H7 (cell line): Measurements from ENCODE around the gene POLR1E. TPM values are rescaled to one million over a fixed set of nuclear protein-coding genes. Genes with fewer than 3 reads are reported as not detected.
"Not testable (repeated sequence)": the region's sequence is repeated elsewhere in the genome, so short reads cannot be mapped to it uniquely, and the experiment has no call there.

Experiments
- DNase-seq: peaks from one replicate; pipeline ENCODE4 v3.0.0; 2012
- H3K27me3 ChIP-seq: 2 replicates; pipeline ENCODE4 v1.6.0; 2011; ENCODE audit warnings: mild to moderate bottlenecking, low read length; ENCODE audit not compliant: control insufficient read depth, insufficient read depth
- H3K36me3 ChIP-seq: replicated peaks from 2 replicates; pipeline ENCODE4 v1.5.1; 2011; ENCODE audit warnings: low read length; ENCODE audit not compliant: control insufficient read depth, insufficient read depth
- H3K4me3 ChIP-seq: 2 replicates; pipeline ENCODE4 v1.5.1; 2011; ENCODE audit warnings: low read depth, mild to moderate bottlenecking, control low read depth, low read length, moderate library complexity; ENCODE audit not compliant: insufficient read depth
- total RNA-seq: library from RNA; depleted of rRNA; stranded (reverse); fragments of >200 nt; shearing (Covaris generic); gene quantifications from 2 replicates; pipeline ENCODE4 v1.2.3, GENCODE V29; 2014

Gene POLR1E
- total RNA-seq, 1 experiment from 2014 or later = 33.5 TPM

DNA sequence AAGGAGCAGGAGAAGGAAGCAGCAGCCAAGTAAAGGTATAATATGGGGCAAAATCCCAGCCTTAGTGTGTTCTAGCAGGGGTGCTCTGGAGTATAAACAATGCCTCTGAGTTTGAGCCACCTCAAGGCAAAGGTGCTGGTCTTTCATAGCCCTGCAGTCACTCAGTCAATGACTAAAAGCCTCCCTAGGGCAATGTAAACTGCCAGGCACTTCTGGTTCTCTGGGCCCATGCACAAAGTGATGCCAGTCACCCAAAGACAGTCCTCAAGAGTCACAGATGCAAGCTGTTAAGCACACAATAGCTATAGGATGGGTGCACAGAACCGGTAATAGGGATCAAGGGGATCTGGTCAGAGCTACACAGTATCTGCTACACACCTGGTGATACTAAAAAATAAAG, 33.1 kb upstream of the POLR1E start:
- Histone ChIP-seq H3K27me3 (no peaks in the 10 kb centered on the region), H3K4me3 (no peak overlapping the region), H3K36me3 (no peaks in the 10 kb centered on the region; the same call in 1 of the 2 replicates)
- no peak for DNase-seq

DNA sequence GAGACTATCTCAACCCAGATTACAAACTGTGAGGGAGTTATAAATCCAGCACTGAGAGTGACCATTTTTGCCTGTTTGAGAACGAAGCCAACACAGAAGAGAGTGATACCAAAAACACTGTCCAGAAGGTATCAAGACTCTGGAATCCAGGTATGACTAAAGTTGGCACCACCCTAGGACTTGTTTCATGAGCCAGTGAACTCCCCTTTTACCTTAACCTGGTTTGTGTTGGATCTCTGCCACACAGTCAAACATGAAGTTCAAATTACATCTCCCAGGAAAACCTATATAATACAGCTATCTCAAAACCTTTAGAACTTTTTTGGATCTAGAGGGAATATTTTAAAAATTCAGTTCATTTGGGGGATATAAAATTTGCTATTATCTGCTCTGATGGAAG, 31.9 kb upstream of the POLR1E start:
- Histone ChIP-seq H3K27me3 (no peaks in the 10 kb centered on the region), H3K4me3 (no peak overlapping the region), H3K36me3 (no peaks in the 10 kb centered on the region; the same call in 1 of the 2 replicates)
- DNase-seq = no peak

DNA sequence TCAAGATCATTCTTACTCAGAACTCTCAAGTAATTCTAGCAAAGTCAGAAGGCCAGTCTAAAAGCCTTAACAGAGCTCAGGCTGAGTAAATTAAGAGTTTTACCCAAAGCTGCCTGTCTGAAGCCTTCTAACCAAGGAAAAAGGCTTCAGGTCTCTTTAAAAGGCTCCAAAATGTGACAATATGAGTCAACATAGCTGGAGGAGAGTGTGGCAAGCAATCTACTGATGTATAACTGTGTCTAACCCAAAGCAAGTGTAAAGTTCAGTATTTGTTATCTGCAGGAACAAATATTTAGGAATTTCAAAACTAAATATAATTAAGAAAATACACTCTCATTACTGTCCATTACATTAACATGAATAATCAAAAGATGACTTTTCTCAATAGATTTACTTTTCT, 31.5 kb upstream of the POLR1E start:
- Histone ChIP-seq H3K27me3 (no peaks in the 10 kb centered on the region), H3K4me3 (no peak overlapping the region), H3K36me3 (no peaks in the 10 kb centered on the region; the same call in 1 of the 2 replicates)
- no peak for DNase-seq

GRCh38 chr9:37455884-37456647, 29.7 kb upstream of the POLR1E start:
- DNase-seq = no peak
- Histone ChIP-seq H3K4me3 (no peak overlapping the region), H3K27me3 (no peaks in the 10 kb centered on the region), H3K36me3 (no peaks in the 10 kb centered on the region; the same call in 1 of the 2 replicates)

- H3K4me3 ChIP-seq = no peak overlapping the region
- no peaks in the 10 kb centered on the region for H3K27me3 ChIP-seq
- no peak for DNase-seq
- H3K36me3 ChIP-seq = no peaks in the 10 kb centered on the region; the same call in 1 of the 2 replicates
These were observed 28.9 kb upstream of the POLR1E start for GRCh38 chr9:37456817-37457216.

DNA sequence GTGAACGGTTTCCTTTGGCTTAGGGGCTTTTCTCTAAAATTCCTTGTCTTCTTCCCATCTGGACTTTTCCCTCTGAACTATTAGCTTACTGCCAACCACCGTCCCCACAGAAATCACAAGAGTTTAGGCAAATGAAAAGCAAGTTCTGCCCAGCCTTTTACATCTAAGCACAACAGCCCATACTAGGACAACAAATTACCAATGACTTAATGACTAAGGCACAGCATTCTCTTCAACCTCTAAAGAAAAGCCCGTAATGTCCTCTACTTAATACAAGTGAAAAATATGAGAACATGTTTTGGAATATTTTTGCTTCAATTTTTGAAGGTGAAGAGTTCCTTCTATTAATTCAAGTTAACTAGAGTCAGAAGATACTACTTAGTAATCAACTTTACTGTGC, 21.7 kb upstream of the POLR1E start:
- Histone ChIP-seq H3K36me3 (no peaks in the 10 kb centered on the region; the same call in 1 of the 2 replicates), H3K27me3 (no peaks in the 10 kb centered on the region), H3K4me3 (peak overlapping the region; percentile 96)
- no peak for DNase-seq

DNA sequence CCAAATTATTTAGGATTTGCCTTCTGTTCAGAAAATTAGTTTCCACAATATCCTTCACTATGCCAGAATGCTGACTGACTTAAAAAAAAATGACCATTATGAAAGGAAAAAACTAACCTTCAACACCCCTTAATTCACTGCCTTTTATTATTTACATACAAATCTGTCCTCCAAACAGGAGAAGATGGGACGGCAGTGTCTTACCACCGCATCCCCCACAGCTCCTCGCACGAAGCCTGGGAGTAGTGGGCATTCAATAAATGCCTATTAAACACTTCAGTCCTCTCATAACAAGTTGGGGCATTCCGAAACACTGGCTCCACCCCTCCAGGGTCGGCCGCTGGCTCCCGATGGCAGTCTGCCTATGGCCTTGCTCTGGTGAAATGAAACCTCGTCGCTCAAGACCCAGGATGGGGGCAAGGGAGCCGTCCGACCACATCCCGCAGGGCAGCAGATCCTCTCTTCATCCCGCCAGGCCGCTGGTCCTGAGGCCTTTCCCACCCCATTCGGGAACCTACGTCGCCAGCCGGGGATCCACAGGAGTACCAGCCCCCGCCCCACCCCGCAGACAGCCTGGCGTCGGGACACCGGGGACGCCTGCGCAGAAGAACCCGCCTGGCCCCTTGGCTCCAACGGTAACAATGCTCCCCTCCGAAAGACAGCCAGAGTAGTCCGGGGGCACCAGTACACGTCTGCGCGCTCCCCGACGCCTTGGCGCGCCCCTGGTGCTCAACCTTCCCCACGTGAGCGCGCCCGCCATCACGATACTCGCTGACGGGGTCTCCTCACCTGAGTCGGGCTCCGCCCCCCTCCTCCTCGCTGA, 21.1 kb upstream of the POLR1E start:
- Histone ChIP-seq H3K27me3 (no peaks in the 10 kb centered on the region), H3K4me3 (peak overlapping the region; percentile 96), H3K36me3 (no peaks in the 10 kb centered on the region; the same call in 1 of the 2 replicates)
- DNase-seq = no peak

DNA sequence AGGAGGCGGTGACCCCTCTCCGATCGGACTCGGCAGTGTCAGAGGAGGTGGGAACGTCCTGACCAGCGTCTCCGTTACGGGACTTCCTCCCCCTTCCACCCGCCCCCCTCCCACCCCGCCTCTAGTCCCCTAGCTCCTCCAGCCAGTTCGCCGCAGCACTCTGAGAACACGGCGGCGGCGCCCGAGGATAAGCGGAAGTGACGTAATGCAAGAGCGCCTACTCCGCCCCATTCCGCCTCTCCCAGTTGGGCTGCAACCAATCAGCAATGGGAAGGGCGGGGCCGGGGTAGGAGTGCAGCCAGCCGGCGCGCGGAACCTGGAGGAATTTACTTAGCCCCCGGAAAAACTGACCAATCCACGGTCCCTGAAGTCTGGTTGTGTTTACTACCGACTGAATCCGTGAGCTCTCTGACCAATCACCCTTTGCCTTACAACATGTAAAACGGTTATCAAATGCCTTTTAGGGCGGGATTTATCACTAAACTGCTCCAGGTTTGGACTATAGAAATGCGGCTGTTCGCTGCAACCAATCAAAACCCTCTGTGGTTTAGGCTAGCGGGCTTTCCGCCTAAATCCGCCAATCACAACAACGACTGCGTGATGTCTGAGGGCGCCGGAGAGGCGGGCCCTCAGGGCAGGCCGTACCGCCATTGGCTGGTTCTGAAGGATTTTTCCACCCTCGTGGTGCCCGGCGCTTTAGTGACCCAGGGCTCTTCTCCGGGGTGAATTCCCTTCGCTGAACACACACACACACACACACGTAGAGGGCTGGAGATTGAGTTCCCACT, 20.3 kb upstream of the POLR1E start, which contains the start of gene ZBTB5:
Gene ZBTB5, minus strand, starts transcription at position 202 of the 788 bp plus-strand sequence. CDS start 22,899 bp downstream, outside the sequence.
- Histone ChIP-seq H3K36me3 (no peaks in the 10 kb centered on the region; the same call in 1 of the 2 replicates), H3K4me3 (peak within 1 kb of the TSS; percentile 96), H3K27me3 (no peaks in the 10 kb centered on the region)
- DNase-seq = peak; percentile 97

GRCh38 chr9:37466037-37466709, 19.6 kb upstream of the POLR1E start:
- Histone ChIP-seq H3K36me3 (no peaks in the 10 kb centered on the region; the same call in 1 of the 2 replicates), H3K4me3 (peak overlapping the region; percentile 96), H3K27me3 (no peaks in the 10 kb centered on the region)
- peak; percentile 84 for DNase-seq

DNA sequence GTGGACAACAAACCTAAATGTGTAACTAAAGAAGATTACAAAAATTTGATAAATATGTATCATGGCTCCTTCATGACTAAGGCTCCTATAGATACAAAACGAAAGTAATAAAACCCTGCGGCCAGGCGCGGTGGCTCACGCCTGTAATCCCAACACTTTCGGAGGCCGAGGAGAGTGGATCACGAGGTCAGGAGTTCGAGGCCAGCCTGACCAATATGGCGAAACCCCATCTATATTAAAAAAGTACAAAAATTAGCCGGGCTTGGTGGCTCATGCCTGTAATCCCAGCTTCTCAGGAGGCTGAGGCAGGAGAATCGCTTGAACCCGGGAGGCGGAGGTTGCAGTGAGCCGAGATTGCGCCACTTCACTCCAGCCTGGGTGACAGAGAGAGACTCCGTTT, 18.2 kb upstream of the POLR1E start:
- not testable (repeated sequence) for H3K4me3 ChIP-seq, H3K36me3 ChIP-seq, H3K27me3 ChIP-seq, DNase-seq

- Histone ChIP-seq H3K27me3 (no peaks in the 10 kb centered on the region), H3K36me3 (no peaks in the 10 kb centered on the region), H3K4me3 (no peak overlapping the region)
- DNase-seq = peak; percentile 44
These were observed 17.1 kb upstream of the POLR1E start for GRCh38 chr9:37468620-37469019.

DNA sequence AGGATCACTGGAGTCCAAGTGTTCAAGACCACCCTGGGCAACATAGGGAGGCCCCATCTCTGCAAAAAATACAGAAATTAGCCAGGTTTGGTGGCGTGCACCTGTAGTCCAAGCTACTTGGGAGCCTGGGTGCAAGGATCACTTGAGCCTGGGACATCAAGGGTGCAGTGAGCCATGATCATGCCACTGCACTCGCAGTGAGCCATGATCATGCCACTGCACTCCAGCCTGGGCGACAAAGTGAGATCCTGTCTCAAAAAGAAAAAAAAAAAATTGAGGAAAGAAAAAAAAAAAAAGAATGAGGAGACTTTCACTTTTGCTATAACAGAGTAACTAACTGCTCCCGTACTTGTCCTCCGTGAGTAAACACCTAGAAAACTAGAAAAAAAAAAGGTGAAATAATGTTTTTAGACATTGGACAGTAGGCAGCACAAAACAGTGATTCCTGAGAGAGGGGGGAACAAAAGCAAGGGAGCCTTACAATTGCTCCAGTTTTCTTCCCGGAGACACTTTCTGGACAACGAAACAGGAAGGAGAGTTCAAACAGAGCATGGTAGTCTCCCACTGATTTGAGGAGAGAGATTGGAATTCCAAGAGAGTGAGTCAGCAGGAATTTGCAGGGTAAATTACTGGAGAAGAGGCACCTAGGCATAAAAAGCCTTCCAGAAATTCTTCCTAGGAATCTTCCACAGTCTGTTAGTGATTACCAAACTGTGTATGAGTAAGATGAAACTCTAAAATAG, 13.6 kb upstream of the POLR1E start:
- Histone ChIP-seq H3K4me3 (no peak overlapping the region; the same call in 1 of the 2 replicates), H3K36me3 (no peaks in the 10 kb centered on the region), H3K27me3 (no peaks in the 10 kb centered on the region)
- DNase-seq = peak; percentile 76

DNA sequence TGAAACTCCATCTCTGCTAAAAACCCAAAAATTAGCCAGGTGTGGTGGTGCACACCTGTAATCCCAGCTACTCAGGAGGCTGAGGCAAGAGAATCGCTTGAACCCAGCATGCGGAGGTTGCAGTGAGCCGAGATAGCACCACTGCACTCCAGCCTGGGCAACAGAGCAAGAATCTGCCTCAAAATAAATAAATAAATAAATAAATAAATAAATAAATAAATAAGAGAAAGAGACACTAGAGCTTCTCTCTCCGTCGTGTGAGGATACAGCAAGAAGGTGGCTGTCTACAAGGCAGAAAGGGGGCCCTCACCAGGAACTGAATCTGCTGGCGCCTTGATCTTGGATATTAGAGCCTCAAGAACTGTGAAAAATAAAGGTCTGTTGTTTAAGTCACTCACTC, 11.8 kb upstream of the POLR1E start:
- DNase-seq, H3K27me3 ChIP-seq, H3K36me3 ChIP-seq, H3K4me3 ChIP-seq: not testable (repeated sequence)
